ENCODE results near the gene STK32C. TPM values are rescaled to one million over a fixed set of nuclear protein-coding genes. Genes with fewer than 3 reads are reported as not detected.

Gene STK32C
- total and polyA plus RNA-seq, 2 experiments from 2014 or later, result 17.5 to 23.8 TPM

- no peak overlapping the region for H3K27ac ChIP-seq
- no peak overlapping the region for H3K4me3 ChIP-seq
- no peaks in the 10 kb centered on the region for H3K9me3 ChIP-seq (ENCODE audit: low read depth)
- no peak for TF ChIP-seq CTCF (IDR thresholded peaks at IDR 0.05; ENCODE audit: low read depth, low read length)
- no peak for DNase-seq (ENCODE audit: low read depth in 1 of 2, low spot score in 1 of 2)
- no peaks in the 10 kb centered on the region for H3K4me1 ChIP-seq (ENCODE audit: low read depth)
- H3K36me3 ChIP-seq, result no peaks in the 10 kb centered on the region
- H3K27me3 ChIP-seq, result no peaks in the 10 kb centered on the region
Observed at GRCh38 chr10:132276706-132277105, 31.0 kb downstream of the STK32C start.

- Histone ChIP-seq H3K4me3 (no peak overlapping the region), H3K9me3 (ENCODE audit: low read depth) (no peaks in the 10 kb centered on the region), H3K27me3 (no peaks in the 10 kb centered on the region), H3K27ac (no peak overlapping the region), H3K36me3 (no peaks in the 10 kb centered on the region), H3K4me1 (ENCODE audit: low read depth) (no peaks in the 10 kb centered on the region)
- TF ChIP-seq CTCF (IDR thresholded peaks at IDR 0.05; ENCODE audit: low read depth, low read length), result no peak
- DNase-seq (ENCODE audit: low read depth in 1 of 2, low spot score in 1 of 2), result no peak
Observed at GRCh38 chr10:132276179-132276675, 31.5 kb downstream of the STK32C start.

DNA sequence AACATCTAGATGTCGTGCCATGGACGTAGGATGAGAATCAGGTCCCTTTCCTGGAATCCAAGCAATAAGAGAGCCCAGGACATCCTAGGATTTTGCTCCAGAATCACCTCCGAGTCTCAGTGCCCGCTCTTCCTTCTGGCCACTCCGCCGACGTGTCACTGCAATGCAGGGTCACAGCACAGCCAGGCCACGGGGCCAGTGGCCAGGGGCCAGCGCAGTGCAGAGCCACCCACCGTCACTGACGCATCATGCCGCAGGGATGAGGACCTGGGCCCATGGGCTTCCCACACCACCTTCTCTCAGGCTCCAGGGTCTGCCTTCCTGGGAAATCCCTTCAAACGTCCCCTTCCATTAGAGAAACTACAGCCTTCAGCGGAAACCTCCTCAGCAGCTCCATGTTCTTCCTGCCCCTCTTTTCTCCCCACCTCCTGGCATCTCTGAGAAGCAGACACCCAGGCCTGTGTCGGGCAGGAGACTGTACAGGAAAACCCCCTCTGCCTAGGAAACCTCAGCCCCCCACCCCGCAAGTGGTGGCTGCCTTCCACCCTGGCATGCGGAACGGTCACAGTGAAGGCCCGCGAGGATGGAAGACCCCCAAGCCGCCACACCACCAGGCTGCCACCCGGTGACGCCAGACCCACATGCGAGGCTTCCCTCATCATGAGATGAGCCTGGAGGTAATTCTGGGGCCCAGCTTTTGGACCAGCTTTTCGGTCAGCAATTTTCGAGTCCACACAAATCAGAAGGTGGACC is 32.1 kb downstream of the STK32C start:
- Histone ChIP-seq H3K27ac (no peak overlapping the region), H3K4me3 (no peak overlapping the region), H3K9me3 (ENCODE audit: low read depth) (no peaks in the 10 kb centered on the region), H3K36me3 (no peaks in the 10 kb centered on the region), H3K4me1 (ENCODE audit: low read depth) (no peaks in the 10 kb centered on the region), H3K27me3 (no peaks in the 10 kb centered on the region)
- DNase-seq (ENCODE audit: low read depth in 1 of 2, low spot score in 1 of 2), result no peak
- no peak for TF ChIP-seq CTCF (IDR thresholded peaks at IDR 0.05; ENCODE audit: low read depth, low read length)

GRCh38 chr10:132274986-132275385 is 32.8 kb downstream of the STK32C start:
- Histone ChIP-seq H3K4me3 (no peak overlapping the region), H3K9me3 (ENCODE audit: low read depth) (no peaks in the 10 kb centered on the region), H3K4me1 (ENCODE audit: low read depth) (no peaks in the 10 kb centered on the region), H3K27ac (no peak overlapping the region), H3K36me3 (no peaks in the 10 kb centered on the region), H3K27me3 (no peaks in the 10 kb centered on the region)
- no peak for TF ChIP-seq CTCF (IDR thresholded peaks at IDR 0.05; ENCODE audit: low read depth, low read length)
- DNase-seq (ENCODE audit: low read depth in 1 of 2, low spot score in 1 of 2), result no peak

DNA sequence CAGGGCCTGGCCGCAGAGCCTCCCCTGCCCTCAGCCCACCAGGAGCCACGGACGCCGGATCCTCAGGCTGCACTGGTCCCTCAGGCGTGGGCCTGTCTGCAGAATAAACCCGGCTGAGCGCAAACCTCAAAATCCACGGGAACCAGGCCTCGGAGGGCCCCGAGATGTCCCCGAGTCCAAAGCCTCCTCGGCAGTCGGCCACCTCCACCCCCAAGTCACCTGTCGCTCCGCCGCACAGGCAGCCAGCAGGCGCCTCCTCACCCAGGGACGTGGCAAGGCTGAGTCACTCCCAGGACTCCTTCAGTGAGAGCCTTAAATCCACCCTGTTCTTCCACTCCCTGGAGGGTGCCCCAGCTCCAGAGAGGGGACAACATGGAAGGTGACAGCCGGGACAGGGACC is 33.2 kb downstream of the STK32C start:
- Histone ChIP-seq H3K27ac (no peak overlapping the region), H3K4me1 (ENCODE audit: low read depth) (no peaks in the 10 kb centered on the region), H3K36me3 (no peaks in the 10 kb centered on the region), H3K9me3 (ENCODE audit: low read depth) (no peaks in the 10 kb centered on the region), H3K4me3 (no peak overlapping the region), H3K27me3 (no peaks in the 10 kb centered on the region)
- TF ChIP-seq CTCF (IDR thresholded peaks at IDR 0.05; ENCODE audit: low read depth, low read length), result no peak
- DNase-seq (ENCODE audit: low read depth in 1 of 2, low spot score in 1 of 2), result no peak
